WTC11 (cell line): ENCODE data around the gene ARSK. TPM values are rescaled to one million over a fixed set of nuclear protein-coding genes. Genes with fewer than 3 reads are reported as not detected.
A peak's percentile ranks its signal among the peaks of the same experiment; 100 is the strongest.

Experiments used
- ATAC-seq: fragments of 200-7000 bp; cut with Tn5 transposase; 2 replicates; pipeline ENCODE4 v1.10.0; 2021; ENCODE audit warnings: mild to moderate bottlenecking, moderate library complexity
- CTCF ChIA-PET: fragments of 300-600 bp; sonication (Branson Sonifier 250); formaldehyde crosslinking; loops from one replicate; lab custom pipeline; 2021; ENCODE audit warnings: antibody characterized with exemption; lab: Charles Lee
- POLR2A ChIA-PET: fragments of 350-600 bp; sonication (Branson Sonifier 250); formaldehyde crosslinking; loops from one replicate; lab custom pipeline; 2021; ENCODE audit warnings: antibody characterized with exemption; lab: Charles Lee
- DNase-seq: peaks from one replicate; pipeline ENCODE4 v3.0.0; 2021; ENCODE audit warnings: low spot score
- H3K27ac Mint-ChIP-seq: 2 replicates; pipeline ENCODE4 v1.8.0; 2021; ENCODE audit warnings: mixed read lengths
- H3K27me3 Mint-ChIP-seq: 2 replicates; pipeline ENCODE4 v1.8.0; 2021; ENCODE audit warnings: low read depth, mild to moderate bottlenecking, moderate library complexity, mixed read lengths
- H3K36me3 Mint-ChIP-seq: 2 replicates; pipeline ENCODE4 v1.8.0; 2021; ENCODE audit warnings: mixed read lengths
- H3K4me1 Mint-ChIP-seq: 2 replicates; pipeline ENCODE4 v1.8.0; 2022; ENCODE audit warnings: mixed read lengths
- H3K4me3 Mint-ChIP-seq: 2 replicates; pipeline ENCODE4 v1.8.0; 2021; ENCODE audit warnings: mild to moderate bottlenecking, moderate library complexity, mixed read lengths
- H3K9me3 Mint-ChIP-seq: 2 replicates; pipeline ENCODE4 v1.8.0; 2021; ENCODE audit warnings: mixed read lengths
- CREB1 ChIP-seq: sonication (generic); formaldehyde crosslinking; IDR thresholded peaks from 2 replicates; pipeline ENCODE4 v1.8.0; 2023; ENCODE audit warnings: mild to moderate bottlenecking, missing genetic modification reagents
- ELF4 ChIP-seq: sonication (generic); formaldehyde crosslinking; IDR thresholded peaks from 2 replicates; pipeline ENCODE4 v1.8.1; 2022; ENCODE audit warnings: low read depth, mild to moderate bottlenecking, moderate library complexity, missing genetic modification reagents
- FOXP1 ChIP-seq: sonication (generic); formaldehyde crosslinking; IDR thresholded peaks from 2 replicates; pipeline ENCODE4 v1.8.0; 2022; ENCODE audit warnings: missing genetic modification reagents, mild to moderate bottlenecking, moderate library complexity, borderline replicate concordance
- GABPB1 ChIP-seq: sonication (generic); formaldehyde crosslinking; IDR thresholded peaks from 2 replicates; pipeline ENCODE4 v1.8.1; 2023; ENCODE audit warnings: mild to moderate bottlenecking, missing genetic modification reagents
- GRHL2 ChIP-seq: fragments of 250-450 bp; sonication (Bioruptor Pico); IDR thresholded peaks from 2 replicates; pipeline ENCODE4 v1.8.0; 2022; ENCODE audit warnings: mild to moderate bottlenecking, moderate library complexity; ENCODE audit not compliant: insufficient replicate concordance, severe bottlenecking
- KAT7 ChIP-seq: sonication (generic); formaldehyde crosslinking; IDR thresholded peaks from 2 replicates; pipeline ENCODE4 v1.8.1; 2023; ENCODE audit warnings: missing genetic modification reagents, mild to moderate bottlenecking, borderline replicate concordance
- MXD4 ChIP-seq: fragments of 250-450 bp; sonication (Bioruptor Pico); IDR thresholded peaks from 2 replicates; pipeline ENCODE4 v1.8.0; 2021; ENCODE audit warnings: mild to moderate bottlenecking, moderate library complexity, borderline replicate concordance
- NR1H2 ChIP-seq: sonication (generic); formaldehyde crosslinking; IDR thresholded peaks from 2 replicates; pipeline ENCODE4 v1.9.0; 2021; ENCODE audit warnings: mild to moderate bottlenecking, moderate library complexity, missing genetic modification reagents
- PRRX2 ChIP-seq: fragments of 250-450 bp; sonication (Bioruptor Pico); IDR thresholded peaks from 2 replicates; pipeline ENCODE4 v1.8.0; 2021; ENCODE audit warnings: mild to moderate bottlenecking
- RELA ChIP-seq: sonication (generic); formaldehyde crosslinking; IDR thresholded peaks from 2 replicates; pipeline ENCODE4 v1.8.1; 2022; ENCODE audit warnings: missing genetic modification reagents, mild to moderate bottlenecking, borderline replicate concordance
- SMAD4 ChIP-seq: sonication (generic); formaldehyde crosslinking; IDR thresholded peaks from 2 replicates; pipeline ENCODE4 v1.8.0; 2022; ENCODE audit warnings: mild to moderate bottlenecking, missing genetic modification reagents
- SOX15 ChIP-seq: fragments of 250-450 bp; sonication (Bioruptor Pico); IDR thresholded peaks from 2 replicates; pipeline ENCODE4 v1.9.0; 2021; ENCODE audit warnings: mild to moderate bottlenecking
- TP53 ChIP-seq: sonication (generic); formaldehyde crosslinking; IDR thresholded peaks from 2 replicates; pipeline ENCODE4 v1.8.1; 2023; ENCODE audit warnings: mild to moderate bottlenecking, missing genetic modification reagents
- ZBTB21 ChIP-seq: sonication (generic); formaldehyde crosslinking; IDR thresholded peaks from 2 replicates; pipeline ENCODE4 v1.8.1; 2023; ENCODE audit warnings: mild to moderate bottlenecking, missing genetic modification reagents, borderline replicate concordance
- ZMAT4 ChIP-seq: fragments of 250-450 bp; sonication (Bioruptor Pico); IDR thresholded peaks from 2 replicates; pipeline ENCODE4 v1.9.0; 2021; ENCODE audit warnings: mild to moderate bottlenecking
- ZNF219 ChIP-seq: sonication (generic); formaldehyde crosslinking; IDR thresholded peaks from 2 replicates; pipeline ENCODE4 v1.8.0; 2023; ENCODE audit warnings: missing genetic modification reagents, mild to moderate bottlenecking, borderline replicate concordance
- ZNF263 ChIP-seq: sonication (generic); formaldehyde crosslinking; IDR thresholded peaks from 2 replicates; pipeline ENCODE4 v1.8.1; 2022; ENCODE audit warnings: low read depth, mild to moderate bottlenecking, moderate library complexity, missing genetic modification reagents
- ZSCAN18 ChIP-seq: fragments of 250-450 bp; sonication (Bioruptor Pico); IDR thresholded peaks from 2 replicates; pipeline ENCODE4 v2.1.2; 2022; ENCODE audit warnings: mild to moderate bottlenecking, moderate library complexity
- total RNA-seq: library from RNA; stranded (reverse); gene quantifications from 3 replicates; pipeline ENCODE4 v1.2.3, GENCODE V29; 2021
- TF ChIP-seq, protein P1 (sequence below): sonication (generic); formaldehyde crosslinking; IDR thresholded peaks from 2 replicates; pipeline ENCODE4 v1.8.1; 2022; ENCODE audit warnings: low read depth, mild to moderate bottlenecking, moderate library complexity, missing genetic modification reagents, borderline replicate concordance
- TF ChIP-seq, protein P2 (sequence below): sonication (generic); formaldehyde crosslinking; IDR thresholded peaks from 2 replicates; pipeline ENCODE4 v1.8.0; 2023; ENCODE audit warnings: mild to moderate bottlenecking, missing genetic modification reagents
- TF ChIP-seq, protein P3 (sequence below): sonication (generic); formaldehyde crosslinking; IDR thresholded peaks from 2 replicates; pipeline ENCODE4 v1.8.0; 2022; ENCODE audit warnings: missing genetic modification reagents

The ARSK gene
- total RNA-seq, 1 experiment from 2014 or later: 15.1 TPM

GRCh38 chr5:95620870-95621838 is 66.3 kb downstream of the ARSK start (continued):
- TF ChIP-seq, protein P1, sequence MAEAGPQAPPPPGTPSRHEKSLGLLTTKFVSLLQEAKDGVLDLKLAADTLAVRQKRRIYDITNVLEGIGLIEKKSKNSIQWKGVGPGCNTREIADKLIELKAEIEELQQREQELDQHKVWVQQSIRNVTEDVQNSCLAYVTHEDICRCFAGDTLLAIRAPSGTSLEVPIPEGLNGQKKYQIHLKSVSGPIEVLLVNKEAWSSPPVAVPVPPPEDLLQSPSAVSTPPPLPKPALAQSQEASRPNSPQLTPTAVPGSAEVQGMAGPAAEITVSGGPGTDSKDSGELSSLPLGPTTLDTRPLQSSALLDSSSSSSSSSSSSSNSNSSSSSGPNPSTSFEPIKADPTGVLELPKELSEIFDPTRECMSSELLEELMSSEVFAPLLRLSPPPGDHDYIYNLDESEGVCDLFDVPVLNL (CRISPR knock-in tag): peak; percentile 44; the same call in 1 of the 2 replicates
- no peak for TF ChIP-seq ZMAT4 (CRISPR knock-in tag)
- TF ChIP-seq, protein P2, sequence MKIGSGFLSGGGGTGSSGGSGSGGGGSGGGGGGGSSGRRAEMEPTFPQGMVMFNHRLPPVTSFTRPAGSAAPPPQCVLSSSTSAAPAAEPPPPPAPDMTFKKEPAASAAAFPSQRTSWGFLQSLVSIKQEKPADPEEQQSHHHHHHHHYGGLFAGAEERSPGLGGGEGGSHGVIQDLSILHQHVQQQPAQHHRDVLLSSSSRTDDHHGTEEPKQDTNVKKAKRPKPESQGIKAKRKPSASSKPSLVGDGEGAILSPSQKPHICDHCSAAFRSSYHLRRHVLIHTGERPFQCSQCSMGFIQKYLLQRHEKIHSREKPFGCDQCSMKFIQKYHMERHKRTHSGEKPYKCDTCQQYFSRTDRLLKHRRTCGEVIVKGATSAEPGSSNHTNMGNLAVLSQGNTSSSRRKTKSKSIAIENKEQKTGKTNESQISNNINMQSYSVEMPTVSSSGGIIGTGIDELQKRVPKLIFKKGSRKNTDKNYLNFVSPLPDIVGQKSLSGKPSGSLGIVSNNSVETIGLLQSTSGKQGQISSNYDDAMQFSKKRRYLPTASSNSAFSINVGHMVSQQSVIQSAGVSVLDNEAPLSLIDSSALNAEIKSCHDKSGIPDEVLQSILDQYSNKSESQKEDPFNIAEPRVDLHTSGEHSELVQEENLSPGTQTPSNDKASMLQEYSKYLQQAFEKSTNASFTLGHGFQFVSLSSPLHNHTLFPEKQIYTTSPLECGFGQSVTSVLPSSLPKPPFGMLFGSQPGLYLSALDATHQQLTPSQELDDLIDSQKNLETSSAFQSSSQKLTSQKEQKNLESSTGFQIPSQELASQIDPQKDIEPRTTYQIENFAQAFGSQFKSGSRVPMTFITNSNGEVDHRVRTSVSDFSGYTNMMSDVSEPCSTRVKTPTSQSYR (CRISPR knock-in tag): peak; percentile 72; the same call in 1 of the 2 replicates
- 0 out of 2 replicates have a peak, but pooled peaks have one; percentile 42 for TF ChIP-seq CREB1 (CRISPR knock-in tag)
- peak; percentile 93 for TF ChIP-seq ELF4 (CRISPR knock-in tag)
- TF ChIP-seq KAT7 (CRISPR knock-in tag): no peak
- peak; percentile 92 for TF ChIP-seq FOXP1 (CRISPR knock-in tag)
- TF ChIP-seq SOX15: no peak
- no peak for TF ChIP-seq NR1H2 (CRISPR knock-in tag)

GRCh38 chr5:95621839-95622629 is 67.1 kb downstream of the ARSK start:
- H3K36me3 Mint-ChIP-seq: no peaks in the 10 kb centered on the region; the same call in 1 of the 2 replicates

GRCh38 chr5:95623706-95624105 is 68.8 kb downstream of the ARSK start:
- DNase-seq (no peak), ATAC-seq (no peak)
- peaks cover 13% of the 10 kb centered on the region for H3K36me3 Mint-ChIP-seq
- CTCF ChIA-PET: no interaction called here
- TF ChIP-seq CREB1 (CRISPR knock-in tag): no peak
- TF ChIP-seq RELA: no peak
- TF ChIP-seq ZBTB21 (CRISPR knock-in tag): no peak
- no peak for TF ChIP-seq GABPB1 (CRISPR knock-in tag)
- TF ChIP-seq KAT7 (CRISPR knock-in tag): no peak
- no peak for TF ChIP-seq ZNF263 (CRISPR knock-in tag)
- no peak for TF ChIP-seq ZSCAN18 (CRISPR knock-in tag)
- no peak for TF ChIP-seq TP53 (CRISPR knock-in tag)
- TF ChIP-seq NR1H2 (CRISPR knock-in tag): no peak
- TF ChIP-seq, protein P3, sequence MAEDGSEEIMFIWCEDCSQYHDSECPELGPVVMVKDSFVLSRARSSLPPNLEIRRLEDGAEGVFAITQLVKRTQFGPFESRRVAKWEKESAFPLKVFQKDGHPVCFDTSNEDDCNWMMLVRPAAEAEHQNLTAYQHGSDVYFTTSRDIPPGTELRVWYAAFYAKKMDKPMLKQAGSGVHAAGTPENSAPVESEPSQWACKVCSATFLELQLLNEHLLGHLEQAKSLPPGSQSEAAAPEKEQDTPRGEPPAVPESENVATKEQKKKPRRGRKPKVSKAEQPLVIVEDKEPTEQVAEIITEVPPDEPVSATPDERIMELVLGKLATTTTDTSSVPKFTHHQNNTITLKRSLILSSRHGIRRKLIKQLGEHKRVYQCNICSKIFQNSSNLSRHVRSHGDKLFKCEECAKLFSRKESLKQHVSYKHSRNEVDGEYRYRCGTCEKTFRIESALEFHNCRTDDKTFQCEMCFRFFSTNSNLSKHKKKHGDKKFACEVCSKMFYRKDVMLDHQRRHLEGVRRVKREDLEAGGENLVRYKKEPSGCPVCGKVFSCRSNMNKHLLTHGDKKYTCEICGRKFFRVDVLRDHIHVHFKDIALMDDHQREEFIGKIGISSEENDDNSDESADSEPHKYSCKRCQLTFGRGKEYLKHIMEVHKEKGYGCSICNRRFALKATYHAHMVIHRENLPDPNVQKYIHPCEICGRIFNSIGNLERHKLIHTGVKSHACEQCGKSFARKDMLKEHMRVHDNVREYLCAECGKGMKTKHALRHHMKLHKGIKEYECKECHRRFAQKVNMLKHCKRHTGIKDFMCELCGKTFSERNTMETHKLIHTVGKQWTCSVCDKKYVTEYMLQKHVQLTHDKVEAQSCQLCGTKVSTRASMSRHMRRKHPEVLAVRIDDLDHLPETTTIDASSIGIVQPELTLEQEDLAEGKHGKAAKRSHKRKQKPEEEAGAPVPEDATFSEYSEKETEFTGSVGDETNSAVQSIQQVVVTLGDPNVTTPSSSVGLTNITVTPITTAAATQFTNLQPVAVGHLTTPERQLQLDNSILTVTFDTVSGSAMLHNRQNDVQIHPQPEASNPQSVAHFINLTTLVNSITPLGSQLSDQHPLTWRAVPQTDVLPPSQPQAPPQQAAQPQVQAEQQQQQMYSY: no peak
- no peak for TF ChIP-seq ZNF219 (CRISPR knock-in tag)
- no peak for TF ChIP-seq PRRX2 (CRISPR knock-in tag)
- no peak for TF ChIP-seq MXD4 (CRISPR knock-in tag)
- TF ChIP-seq GRHL2 (CRISPR knock-in tag): no peak
- H3K9me3 Mint-ChIP-seq: peaks cover 26% of the 10 kb centered on the region
- H3K4me1 Mint-ChIP-seq: peaks cover 24% of the 10 kb centered on the region
- POLR2A ChIA-PET: no interaction called here
- H3K4me3 Mint-ChIP-seq: no peak overlapping the region
- H3K27ac Mint-ChIP-seq: no peak overlapping the region
- peaks cover 47% of the 10 kb centered on the region for H3K27me3 Mint-ChIP-seq

More at GRCh38 chr5:95621839-95622629, 67.1 kb downstream of the ARSK start:
- Mint-ChIP-seq H3K27ac (no peak overlapping the region), H3K27me3 (peaks cover 60% of the 10 kb centered on the region), H3K9me3 (peaks cover 13% of the 10 kb centered on the region), H3K4me3 (peak overlapping the region; percentile 63)
- POLR2A ChIA-PET: no interaction called here
- no peak for ATAC-seq
- CTCF ChIA-PET: interaction anchor here (0.7 kb wide), 1 partner anchor 562 kb away, joined by 3 read pairs; no protein-coding TSS in a partner anchor
- no peak for TF ChIP-seq SMAD4 (CRISPR knock-in tag)
- TF ChIP-seq, all 79 proteins: peak for 0
- no peak for DNase-seq
- peaks cover 25% of the 10 kb centered on the region for H3K4me1 Mint-ChIP-seq
